Osteoblast (primary cell): ENCODE measurements around the gene MAGED2. TPM values are rescaled to one million over a fixed set of nuclear protein-coding genes. Genes with fewer than 3 reads are reported as not detected.

Experiments
- DNase-seq: peaks from one replicate; pipeline ENCODE4 v3.0.0; 2011; ENCODE audit warnings: low spot score, mixed read lengths; ENCODE audit not compliant: insufficient read length; ENCODE audit errors: missing footprints
- H2AFZ ChIP-seq: 2 replicates; pipeline ENCODE4 v1.6.0; 2011; ENCODE audit warnings: mild to moderate bottlenecking, low read length
- H3K27ac ChIP-seq: 2 replicates; pipeline ENCODE4 v1.5.1; 2011; ENCODE audit warnings: mild to moderate bottlenecking, low read depth, low read length, moderate library complexity
- H3K27me3 ChIP-seq: 2 replicates; pipeline ENCODE4 v1.6.0; 2012; ENCODE audit warnings: mild to moderate bottlenecking, control low read depth, inconsistent platforms, low read length, moderate library complexity; ENCODE audit not compliant: insufficient read depth
- H3K36me3 ChIP-seq: 2 replicates; pipeline ENCODE4 v1.5.1; 2011; ENCODE audit warnings: mild to moderate bottlenecking, low read length, control low read depth, moderate library complexity; ENCODE audit not compliant: insufficient read depth
- H3K4me1 ChIP-seq: 2 replicates; pipeline ENCODE4 v1.5.1; 2011; ENCODE audit warnings: mild to moderate bottlenecking, low read length, control low read depth, moderate library complexity; ENCODE audit not compliant: insufficient read depth
- H3K4me2 ChIP-seq: 2 replicates; pipeline ENCODE4 v1.6.0; 2011; ENCODE audit warnings: mild to moderate bottlenecking, low read length; ENCODE audit not compliant: insufficient read depth
- H3K4me3 ChIP-seq: fragments of 200-600 bp; sonication (generic); 3 replicates; pipeline ENCODE4 v1.5.1; 2012; ENCODE audit warnings: mild to moderate bottlenecking, low read length, inconsistent platforms; ENCODE audit not compliant: insufficient read depth
- H3K79me2 ChIP-seq: 2 replicates; pipeline ENCODE4 v1.6.0; 2012; ENCODE audit warnings: mild to moderate bottlenecking, low read length, control low read depth, inconsistent platforms; ENCODE audit not compliant: insufficient read depth
- H3K9me3 ChIP-seq: 2 replicates; pipeline ENCODE4 v1.5.1; 2011; ENCODE audit warnings: low read depth, low read length, control low read depth
- H4K20me1 ChIP-seq: 2 replicates; pipeline ENCODE4 v1.6.0; 2012; ENCODE audit warnings: mild to moderate bottlenecking, low read length, control low read depth; ENCODE audit not compliant: insufficient read depth
- total RNA-seq: library from RNA; depleted of rRNA; stranded (reverse); fragments of >200 nt; gene quantifications from 2 replicates; pipeline ENCODE4 v1.2.3, GENCODE V29; 2012
- TF ChIP-seq, protein P1 (sequence below): IDR thresholded peaks from 2 replicates; pipeline ENCODE4 v1.5.1; 2011; ENCODE audit warnings: mild to moderate bottlenecking, low read depth, low read length, moderate library complexity; ENCODE audit errors: extremely low read depth

Gene MAGED2
- total RNA-seq, 1 donor, result 200 TPM

DNA sequence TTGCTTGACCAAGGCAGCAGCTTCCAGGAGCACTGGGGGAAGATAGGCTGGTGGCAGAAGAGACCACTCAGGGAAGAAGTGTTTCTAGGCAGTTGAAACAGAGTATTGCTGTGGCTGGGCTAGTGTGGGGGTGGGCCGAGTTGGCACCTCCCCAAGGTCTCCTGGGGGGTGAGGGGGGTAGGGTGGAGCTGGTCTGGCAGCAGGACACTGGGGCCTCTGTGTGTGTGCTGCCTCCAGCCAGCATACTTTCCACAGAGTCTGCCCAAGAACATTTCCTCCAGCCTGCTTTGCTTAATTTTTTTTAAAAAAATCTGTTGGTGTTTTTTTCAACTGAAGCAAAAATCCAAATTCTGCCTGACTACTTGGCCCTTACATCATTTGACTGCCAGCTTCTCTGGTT is 13.5 kb upstream of the MAGED2 start:
- no peaks in the 10 kb centered on the region for H4K20me1 ChIP-seq
- no peak overlapping the region for H3K4me2 ChIP-seq
- DNase-seq, result no peak
- H3K36me3 ChIP-seq, result no peaks in the 10 kb centered on the region
- no peaks in the 10 kb centered on the region for H3K9me3 ChIP-seq
- TF ChIP-seq, protein P1, sequence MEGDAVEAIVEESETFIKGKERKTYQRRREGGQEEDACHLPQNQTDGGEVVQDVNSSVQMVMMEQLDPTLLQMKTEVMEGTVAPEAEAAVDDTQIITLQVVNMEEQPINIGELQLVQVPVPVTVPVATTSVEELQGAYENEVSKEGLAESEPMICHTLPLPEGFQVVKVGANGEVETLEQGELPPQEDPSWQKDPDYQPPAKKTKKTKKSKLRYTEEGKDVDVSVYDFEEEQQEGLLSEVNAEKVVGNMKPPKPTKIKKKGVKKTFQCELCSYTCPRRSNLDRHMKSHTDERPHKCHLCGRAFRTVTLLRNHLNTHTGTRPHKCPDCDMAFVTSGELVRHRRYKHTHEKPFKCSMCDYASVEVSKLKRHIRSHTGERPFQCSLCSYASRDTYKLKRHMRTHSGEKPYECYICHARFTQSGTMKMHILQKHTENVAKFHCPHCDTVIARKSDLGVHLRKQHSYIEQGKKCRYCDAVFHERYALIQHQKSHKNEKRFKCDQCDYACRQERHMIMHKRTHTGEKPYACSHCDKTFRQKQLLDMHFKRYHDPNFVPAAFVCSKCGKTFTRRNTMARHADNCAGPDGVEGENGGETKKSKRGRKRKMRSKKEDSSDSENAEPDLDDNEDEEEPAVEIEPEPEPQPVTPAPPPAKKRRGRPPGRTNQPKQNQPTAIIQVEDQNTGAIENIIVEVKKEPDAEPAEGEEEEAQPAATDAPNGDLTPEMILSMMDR, result no peak
- no peak overlapping the region for H3K4me3 ChIP-seq
- H3K79me2 ChIP-seq, result no peaks in the 10 kb centered on the region
- no peaks in the 10 kb centered on the region for H3K4me1 ChIP-seq
- H3K27me3 ChIP-seq, result peaks cover 3% of the 10 kb centered on the region
- H3K27ac ChIP-seq, result no peak overlapping the region
- H2AFZ ChIP-seq, result no peak overlapping the region

DNA sequence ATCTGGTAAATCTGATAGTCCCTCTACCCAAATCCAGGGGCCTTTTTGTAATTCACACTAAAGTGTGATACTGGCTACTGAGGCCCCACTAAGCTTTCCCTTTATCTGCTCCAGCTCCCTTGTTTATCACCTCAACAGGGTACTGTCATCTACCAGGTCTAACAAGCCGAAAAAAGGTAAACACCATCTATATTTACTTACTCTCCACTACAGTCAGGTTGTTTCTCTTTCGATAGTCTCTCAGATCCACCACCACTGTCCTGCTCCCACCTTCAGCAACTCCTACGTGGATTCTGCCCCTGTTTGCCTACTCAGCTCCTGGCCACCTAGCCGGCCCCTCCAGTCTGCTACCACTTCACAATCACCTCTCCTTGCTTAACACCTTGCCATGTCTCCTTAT is 12.8 kb upstream of the MAGED2 start:
- DNase-seq, result no peak
- H4K20me1 ChIP-seq, result no peaks in the 10 kb centered on the region
- TF ChIP-seq, protein P1, result no peak
- no peak overlapping the region for H3K4me2 ChIP-seq
- H2AFZ ChIP-seq, result no peak overlapping the region
- H3K4me1 ChIP-seq, result no peaks in the 10 kb centered on the region
- H3K4me3 ChIP-seq, result no peak overlapping the region
- H3K79me2 ChIP-seq, result no peaks in the 10 kb centered on the region
- H3K27ac ChIP-seq, result no peak overlapping the region
- H3K9me3 ChIP-seq, result no peaks in the 10 kb centered on the region
- no peaks in the 10 kb centered on the region for H3K36me3 ChIP-seq
- peaks cover 3% of the 10 kb centered on the region for H3K27me3 ChIP-seq

DNA sequence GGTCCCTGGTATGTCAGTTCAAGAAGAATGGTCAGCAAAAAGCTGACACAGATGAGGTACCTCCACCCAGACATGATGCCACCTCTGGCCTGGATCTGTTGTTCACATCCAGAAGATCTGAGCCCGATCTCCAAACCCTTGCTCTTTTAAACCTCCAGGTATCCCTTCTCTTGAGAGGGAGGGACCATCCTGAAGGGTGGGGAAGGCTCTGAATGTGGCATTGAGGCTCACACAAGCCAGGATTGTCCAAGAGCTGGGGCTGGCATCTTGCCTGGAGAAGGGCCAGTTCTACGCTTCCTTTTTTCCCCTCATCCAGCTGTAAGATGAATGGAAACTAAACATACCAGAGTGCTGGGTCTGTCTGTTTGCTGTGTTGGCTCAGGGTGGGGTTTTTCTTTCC is 9.4 kb upstream of the MAGED2 start, which contains the start of gene ITIH6:
TSS of gene ITIH6 (minus strand) at position 119 of the 400 bp plus-strand sequence. CDS start at position 74, 45 bp downstream.
- Histone ChIP-seq H3K4me3 (no peak within 1 kb of the TSS), H4K20me1 (no peaks in the 10 kb centered on the region), H2AFZ (no peak within 1 kb of the TSS), H3K36me3 (no peaks in the 10 kb centered on the region), H3K4me2 (no peak within 1 kb of the TSS), H3K79me2 (no peaks in the 10 kb centered on the region), H3K9me3 (no peaks in the 10 kb centered on the region), H3K27ac (no peak within 1 kb of the TSS), H3K4me1 (no peaks in the 10 kb centered on the region), H3K27me3 (peaks cover 4% of the 10 kb centered on the region)
- TF ChIP-seq, protein P1, result no peak
- no peak for DNase-seq

DNA sequence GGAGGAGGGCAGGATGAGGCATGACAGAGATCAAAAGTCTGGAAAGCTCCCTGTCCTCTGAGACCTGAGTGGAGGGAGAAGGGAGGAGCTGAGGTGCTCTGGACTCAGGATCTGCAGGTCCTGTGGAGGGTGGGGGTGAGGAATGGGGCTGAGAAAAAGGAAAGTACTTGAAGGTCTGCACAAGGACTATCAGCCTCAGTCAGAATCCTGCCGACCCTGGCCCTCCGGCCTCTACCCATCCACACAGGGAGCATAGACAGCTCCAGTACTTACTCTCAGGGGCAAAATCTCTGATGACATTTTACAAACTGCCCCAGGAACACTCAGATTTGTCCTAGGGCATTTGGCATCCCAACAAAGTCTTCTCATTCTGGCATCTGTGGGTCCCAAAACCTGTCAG is 8.5 kb upstream of the MAGED2 start:
- Histone ChIP-seq H3K79me2 (no peaks in the 10 kb centered on the region), H3K27me3 (peaks cover 9% of the 10 kb centered on the region), H3K4me1 (no peaks in the 10 kb centered on the region), H3K9me3 (no peaks in the 10 kb centered on the region), H2AFZ (no peak overlapping the region), H4K20me1 (no peaks in the 10 kb centered on the region), H3K27ac (no peak overlapping the region), H3K36me3 (no peaks in the 10 kb centered on the region), H3K4me3 (no peak overlapping the region), H3K4me2 (no peak overlapping the region)
- DNase-seq, result no peak
- TF ChIP-seq, protein P1, result no peak
